Endothelial cell of umbilical vein (primary cell): ENCODE measurements around the gene RECQL. TPM values are rescaled to one million over a fixed set of nuclear protein-coding genes. Genes with fewer than 3 reads are reported as not detected.
A peak's percentile ranks its signal among the peaks of the same experiment; 100 is the strongest.

Source experiments
- BruUV-seq: library from RNA; stranded (reverse); fragments of 400-500 nt; replicated peaks from 2 replicates; lab custom pipeline; 2021; lab: Mats Ljungman, UMichigan
- CTCF ChIA-PET: fragments of 300-600, 350-600 bp; sonication (Branson Sonifier 250); formaldehyde crosslinking; loops from one replicate; lab custom pipeline; 2021; ENCODE audit warnings: antibody characterized with exemption, inconsistent platforms; lab: Charles Lee
- POLR2A ChIA-PET: fragments of 300-600, 350-600 bp; sonication (Branson Sonifier 250); formaldehyde crosslinking; loops from one replicate; lab custom pipeline; 2021; ENCODE audit warnings: antibody characterized with exemption, inconsistent platforms; lab: Charles Lee
- DNase-seq: peaks from one replicate; pipeline ENCODE4 v3.0.0-alpha.2; 2011; ENCODE audit warnings: low read depth, low spot score
- FAIRE-seq: peaks from 2 replicates; lab custom pipeline; 2011; peaks lifted over from hg19 to GRCh38; lab: Jason Lieb, UNC
- H2AFZ ChIP-seq: 2 replicates; pipeline ENCODE4 v1.6.0; 2012; ENCODE audit warnings: low read depth, low read length, control low read depth, inconsistent platforms
- H3K27ac ChIP-seq: 2 replicates; pipeline ENCODE4 v1.5.1; 2011; ENCODE audit warnings: low read depth, mild to moderate bottlenecking, control low read depth, low read length, moderate library complexity; ENCODE audit not compliant: insufficient read depth
- H3K27me3 ChIP-seq, 2 experiments: 2 replicates each; pipeline versions ENCODE4 v1.6.0 to v1.6.1; 2011; ENCODE audit warnings: low read length in 2 of 2, mixed read lengths in 1 of 2; ENCODE audit not compliant: control insufficient read depth in 2 of 2, insufficient read depth in 2 of 2
- H3K36me3 ChIP-seq, 2 experiments: 2 replicates in 1 of 2; 3 replicates in 1 of 2; pipeline ENCODE4 v1.5.1; 2011; ENCODE audit warnings: low read length in 2 of 2, mild to moderate bottlenecking in 1 of 2, moderate library complexity in 1 of 2; ENCODE audit not compliant: control insufficient read depth in 2 of 2, insufficient read depth in 2 of 2; ENCODE audit errors: extremely low read depth in 1 of 2
- H3K4me1 ChIP-seq: 3 replicates; pipeline ENCODE4 v1.5.1; 2011; ENCODE audit warnings: mild to moderate bottlenecking, low read length; ENCODE audit not compliant: control insufficient read depth, insufficient read depth; ENCODE audit errors: extremely low read depth
- H3K4me2 ChIP-seq: 2 replicates; pipeline ENCODE4 v1.6.1; 2011; ENCODE audit warnings: low read length, control low read depth, mixed read lengths; ENCODE audit not compliant: insufficient read depth
- H3K4me3 ChIP-seq, 3 experiments: fragments of 200-600 bp in 1 of 3; sonication (generic), shearing (Covaris generic) in 1 of 3; replicated peaks in 1 of 3; 2 replicates each; pipeline ENCODE4 v1.5.1; 2011 to 2016; ENCODE audit warnings: control low read depth in 3 of 3, low read length in 3 of 3, mild to moderate bottlenecking in 2 of 3, inconsistent platforms in 1 of 3, low read depth in 1 of 3, moderate library complexity in 1 of 3; ENCODE audit not compliant: insufficient read depth in 1 of 3
- H3K79me2 ChIP-seq: 2 replicates; pipeline ENCODE4 v1.6.0; 2012; ENCODE audit warnings: low read length, inconsistent platforms; ENCODE audit not compliant: control insufficient read depth, insufficient read depth
- H3K9ac ChIP-seq: replicated peaks from 2 replicates; pipeline ENCODE3; 2011; ENCODE audit warnings: low read length, control low read depth; ENCODE audit not compliant: insufficient read depth; ENCODE audit errors: extremely low read depth
- H3K9me1 ChIP-seq: replicated peaks from 3 replicates; pipeline ENCODE4 v1.6.0; 2011; ENCODE audit warnings: mild to moderate bottlenecking, low read length; ENCODE audit not compliant: control insufficient read depth, insufficient read depth; ENCODE audit errors: extremely low read depth
- H3K9me3 ChIP-seq: replicated peaks from 2 replicates; pipeline ENCODE4 v1.5.1; 2012; ENCODE audit warnings: low read length, inconsistent platforms; ENCODE audit not compliant: control insufficient read depth, insufficient read depth
- H4K20me1 ChIP-seq: replicated peaks from 2 replicates; pipeline ENCODE3; 2011; ENCODE audit warnings: mild to moderate bottlenecking, low read length; ENCODE audit not compliant: control insufficient read depth, insufficient read depth; ENCODE audit errors: extremely low read depth
- CTCF ChIP-seq, 2 donors: IDR thresholded peaks; 1 replicate in 1 of 2; 2 replicates in 1 of 2; pipeline ENCODE4 v1.5.1; 2011; ENCODE audit warnings: low read length in 2 of 2, mild to moderate bottlenecking in 2 of 2, moderate library complexity in 2 of 2, control low read depth in 1 of 2, inconsistent platforms in 1 of 2, low read depth in 1 of 2; ENCODE audit not compliant: insufficient read depth in 1 of 2; ENCODE audit errors: extremely low read depth in 1 of 2
- EZH2 ChIP-seq: IDR thresholded peaks from 2 replicates; pipeline ENCODE4 v1.6.1; 2012; ENCODE audit warnings: borderline replicate concordance, low read depth, mild to moderate bottlenecking, moderate library complexity, low read length, inconsistent platforms; ENCODE audit not compliant: severe bottlenecking
- FOS ChIP-seq: IDR thresholded peaks from 2 replicates; pipeline ENCODE4 v1.6.1; 2011; ENCODE audit warnings: mild to moderate bottlenecking, low read length, moderate library complexity, borderline replicate concordance; ENCODE audit not compliant: insufficient read depth
- GATA2 ChIP-seq: IDR thresholded peaks from 2 replicates; pipeline ENCODE4 v1.7.0; 2011; ENCODE audit warnings: low read depth, mild to moderate bottlenecking, moderate library complexity, mixed read lengths, low read length; ENCODE audit not compliant: insufficient read length, insufficient read depth
- JUN ChIP-seq: IDR thresholded peaks from 2 replicates; pipeline ENCODE4 v1.6.1; 2011; ENCODE audit warnings: borderline replicate concordance, low read depth; ENCODE audit not compliant: insufficient read length, insufficient read depth
- MAX ChIP-seq: IDR thresholded peaks from 2 replicates; pipeline ENCODE4 v1.6.1; 2011; ENCODE audit not compliant: insufficient read depth, insufficient read length
- MYC ChIP-seq: IDR thresholded peaks from one replicate; pipeline ENCODE4 v1.6.1; 2011; ENCODE audit warnings: mild to moderate bottlenecking, low read depth, low read length
- POLR2A ChIP-seq: IDR thresholded peaks from 2 replicates; pipeline ENCODE4 v1.6.1; 2012; ENCODE audit warnings: low read depth, mild to moderate bottlenecking, control low read depth, low read length
- POLR2AphosphoS5 ChIP-seq: IDR thresholded peaks from 2 replicates; pipeline ENCODE4 v1.6.1; 2012; ENCODE audit warnings: low read depth, mild to moderate bottlenecking, control low read depth, low read length, moderate library complexity; ENCODE audit not compliant: insufficient read depth
- dilution Hi-C: fragments of 300-500 bp; cut with MboI; formaldehyde crosslinking; loops from one replicate; pipeline ENCODE4 v1.15.0; 2019; ENCODE audit warnings: low sequenced_read_pairs; ENCODE audit not compliant: extremely low pct_ligation_motif_present
- intact Hi-C: fragments of 100-400 bp; cut with micrococcal nuclease; formaldehyde crosslinking; loops from one replicate; pipeline ENCODE4 v1.10.0; 2022
- polyA plus RNA-seq, 4 experiments: library from polyadenylated mRNA; depleted of rRNA in 3 of 4; stranded (reverse) in 3 of 4; unstranded in 1 of 4; fragments of >200 nt; gene quantifications; 2 replicates each; pipeline versions ENCODE4 v1.2.1 to v1.2.3, GENCODE V29; 2011 to 2012; ENCODE audit warnings: missing spikeins in 1 of 4
- total RNA-seq: library from RNA; stranded (reverse); gene quantifications from 2 replicates; pipeline ENCODE4 v1.2.3, GENCODE V29; 2021

Gene RECQL
- total and polyA plus RNA-seq, 2 donors (not counting 3 experiments of a cell fraction or from before 2014, with no cell fraction given) = 9.3 to 50.3 TPM

GRCh38 chr12:21502872-21503271 is 1.4 kb upstream of the RECQL start:
- Histone ChIP-seq H3K9me1 (peaks cover 2% of the 10 kb centered on the region), H3K4me3 (peak overlapping the region in 2 of 3 experiments; percentile 88 to 92), H3K27ac (no peak overlapping the region), H3K9me3 (no peaks in the 10 kb centered on the region), H3K9ac (peak overlapping the region; percentile 93), H3K27me3 (no peaks in the 10 kb centered on the region), H3K4me2 (peak overlapping the region; percentile 100), H2AFZ (no peak overlapping the region), H3K4me1 (peaks cover 31% of the 10 kb centered on the region), H4K20me1 (no peaks in the 10 kb centered on the region), H3K36me3 (peaks cover 2% of the 10 kb centered on the region in 2 experiments), H3K79me2 (peaks cover 82% of the 10 kb centered on the region)
- FAIRE-seq (no peak), DNase-seq (no peak)
- BruUV-seq = TSS peak; percentile 33
- ChIA-PET POLR2A (no interaction called here), CTCF (no interaction called here)
- no peak for TF ChIP-seq POLR2A
- no peak for TF ChIP-seq CTCF (IDR thresholded peaks at IDR 0.05; ENCODE audit: extremely low read depth in 1 of 2, insufficient read depth in 1 of 2, low read depth in 1 of 2, low read length in 2 of 2)
- no peak for TF ChIP-seq MYC
- TF ChIP-seq MAX = no peak
- TF ChIP-seq GATA2 = no peak
- no peak for TF ChIP-seq EZH2
- TF ChIP-seq FOS = no peak
- TF ChIP-seq POLR2AphosphoS5 = no peak
- no peak for TF ChIP-seq JUN
- intact Hi-C loops = no loop called here
- dilution Hi-C loops = no loop called here
